Activated T-cell treated with anti-CD3 and anti-CD28 coated beads, Interleukin-2, amount 50 U/mL, for 4 hours (primary cell): ENCODE results near the gene CPED1. TPM values are rescaled to one million over a fixed set of nuclear protein-coding genes. Genes with fewer than 3 reads are reported as not detected.
"Not testable (repeated sequence)": the region's sequence is repeated elsewhere in the genome, so short reads cannot be mapped to it uniquely, and the experiment has no call there.

ENCODE experiments used
- ATAC-seq, 2 donors: fragments of 200-7000 bp; cut with Tn5 transposase; one replicate each; pipeline ENCODE4 v1.10.0; 2021
- DNase-seq: peaks from one replicate; pipeline ENCODE4 v3.0.0-alpha.2; 2020
- H3K27me3 Mint-ChIP-seq: one replicate; pipeline ENCODE4 v1.8.0; 2021; ENCODE audit warnings: low read depth, mixed read lengths
- H3K36me3 Mint-ChIP-seq: one replicate; pipeline ENCODE4 v1.8.0; 2022; ENCODE audit warnings: mixed read lengths; ENCODE audit not compliant: insufficient read depth
- H3K4me1 Mint-ChIP-seq: one replicate; pipeline ENCODE4 v1.8.0; 2021; ENCODE audit warnings: low read depth, mixed read lengths
- H3K4me3 Mint-ChIP-seq: one replicate; pipeline ENCODE4 v1.8.0; 2021; ENCODE audit warnings: mild to moderate bottlenecking, moderate library complexity, mixed read lengths
- H3K9me3 Mint-ChIP-seq: one replicate; pipeline ENCODE4 v1.8.0; 2021; ENCODE audit warnings: mixed read lengths
- total RNA-seq, 3 donors: library from RNA; stranded (reverse); gene quantifications; one replicate each; pipeline ENCODE4 v1.2.1, GENCODE V29; 2021

The CPED1 gene
- total RNA-seq, 3 donors from 2014 or later = 0.20 to 0.69 (median 0.38) TPM

DNA sequence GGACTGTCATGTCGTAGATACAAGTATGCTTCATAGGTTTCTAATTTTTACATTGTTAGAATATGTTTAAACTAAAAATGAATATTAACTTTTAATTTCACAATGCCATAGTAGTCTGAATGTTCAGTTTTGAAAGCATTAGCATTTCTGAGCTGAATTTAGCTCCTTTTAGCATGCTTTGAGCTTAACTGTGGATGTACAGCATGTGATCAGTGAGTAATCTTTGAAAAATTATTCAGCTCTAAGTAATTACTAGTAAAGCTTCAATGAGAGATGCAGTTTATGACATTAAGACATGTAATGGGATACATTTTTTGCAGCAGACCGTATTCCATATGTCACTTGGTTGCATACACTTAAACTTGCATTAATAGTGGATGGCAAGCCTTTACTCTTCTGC, 226.1 kb downstream of the CPED1 start:
- no peaks in the 10 kb centered on the region for H3K4me1 Mint-ChIP-seq

DNA sequence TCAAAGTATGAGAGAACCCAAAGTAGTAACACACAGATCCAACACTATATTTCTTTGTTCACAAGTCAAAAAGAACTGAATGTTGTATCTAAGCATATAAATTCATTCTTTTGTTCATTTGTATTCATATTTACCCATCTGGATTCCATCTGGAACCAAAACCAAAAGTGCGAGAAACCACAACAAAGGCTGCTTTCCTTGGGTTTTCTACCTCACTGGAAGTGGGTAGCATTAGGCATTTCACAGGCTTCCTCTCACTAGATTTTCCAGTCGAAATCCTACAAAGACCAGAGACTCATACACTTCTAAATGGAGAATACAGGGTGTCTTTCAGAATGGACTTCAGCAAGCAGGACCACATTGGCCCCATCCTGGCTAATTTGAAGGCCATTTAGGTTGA, 230.5 kb downstream of the CPED1 start:
- H3K4me1 Mint-ChIP-seq = no peaks in the 10 kb centered on the region
- H3K36me3 Mint-ChIP-seq = no peaks in the 10 kb centered on the region
- no peak overlapping the region for H3K4me3 Mint-ChIP-seq
- no peaks in the 10 kb centered on the region for H3K27me3 Mint-ChIP-seq
- H3K9me3 Mint-ChIP-seq = no peaks in the 10 kb centered on the region
- no peak for ATAC-seq
- no peak for DNase-seq

More for the DNA sequence above, 226.1 kb downstream of the CPED1 start:
- Mint-ChIP-seq H3K9me3 (no peaks in the 10 kb centered on the region), H3K4me3 (no peak overlapping the region), H3K27me3 (no peaks in the 10 kb centered on the region), H3K36me3 (no peaks in the 10 kb centered on the region)
- no peak for DNase-seq
- ATAC-seq = no peak

DNA sequence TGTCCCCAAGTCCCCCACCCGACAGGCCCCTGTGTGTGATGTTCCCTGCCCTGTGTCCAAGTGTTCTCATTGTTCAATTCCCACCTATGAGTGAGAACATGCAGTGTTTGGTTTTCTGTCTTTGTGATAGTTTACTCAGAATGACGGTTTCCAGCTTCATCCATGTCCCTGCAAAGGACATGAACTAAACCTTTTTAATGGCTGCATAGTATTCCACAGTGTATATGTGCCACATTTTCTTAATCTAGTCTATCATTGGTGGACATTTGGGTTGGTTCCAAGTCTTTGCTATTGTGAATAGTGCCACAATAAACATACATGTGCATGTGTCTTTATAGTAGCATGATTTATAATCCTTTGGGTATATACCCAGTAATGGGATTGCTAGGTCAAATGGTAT, 232.6 kb downstream of the CPED1 start:
- H3K27me3 Mint-ChIP-seq, ATAC-seq, H3K4me3 Mint-ChIP-seq, H3K36me3 Mint-ChIP-seq, DNase-seq, H3K9me3 Mint-ChIP-seq, H3K4me1 Mint-ChIP-seq: not testable (repeated sequence)

DNA sequence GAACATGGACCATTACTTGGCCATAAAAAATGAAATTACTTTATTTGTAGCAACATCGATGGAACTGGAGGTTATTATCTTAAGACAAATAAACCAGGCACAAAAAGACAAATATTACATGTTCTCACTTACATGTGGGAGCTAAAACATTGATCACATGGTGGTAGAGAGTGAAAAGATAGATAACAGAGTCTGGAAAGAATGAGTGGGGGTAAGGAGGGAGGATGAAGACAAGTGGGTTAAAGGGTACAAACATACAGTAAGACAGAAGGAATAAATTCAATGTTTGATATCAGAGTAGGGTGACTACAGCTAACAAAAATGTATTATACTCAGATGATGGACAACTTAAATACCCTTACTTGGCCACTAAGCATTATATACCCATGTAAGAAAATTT, 240.3 kb downstream of the CPED1 start:
- Mint-ChIP-seq H3K27me3 (peaks cover 5% of the 10 kb centered on the region), H3K36me3 (no peaks in the 10 kb centered on the region), H3K4me3 (no peak overlapping the region), H3K4me1 (no peaks in the 10 kb centered on the region), H3K9me3 (peaks cover 4% of the 10 kb centered on the region)
- ATAC-seq = no peak
- no peak for DNase-seq

DNA sequence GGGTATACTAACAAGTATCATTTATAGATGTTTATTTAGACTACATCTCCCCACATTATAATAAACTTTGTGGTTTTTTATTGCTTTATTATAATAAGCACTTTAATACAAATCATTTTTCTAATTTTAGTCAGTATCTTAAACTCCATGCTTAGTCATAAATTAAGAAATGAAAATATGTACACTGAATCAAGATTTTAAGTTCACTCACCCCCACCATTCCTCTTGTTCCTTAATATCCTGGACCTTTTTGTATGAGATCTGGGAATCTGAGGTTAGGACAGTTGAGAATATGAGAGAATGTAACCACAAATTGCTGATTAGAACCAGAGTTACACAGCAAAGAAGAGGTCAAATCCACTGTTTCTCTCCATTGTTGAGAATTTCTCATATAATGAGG, 246.7 kb downstream of the CPED1 start:
- no peak overlapping the region for H3K4me3 Mint-ChIP-seq
- no peaks in the 10 kb centered on the region for H3K4me1 Mint-ChIP-seq
- DNase-seq (no peak), ATAC-seq (no peak)
- no peaks in the 10 kb centered on the region for H3K27me3 Mint-ChIP-seq
- no peaks in the 10 kb centered on the region for H3K9me3 Mint-ChIP-seq
- H3K36me3 Mint-ChIP-seq = no peaks in the 10 kb centered on the region

DNA sequence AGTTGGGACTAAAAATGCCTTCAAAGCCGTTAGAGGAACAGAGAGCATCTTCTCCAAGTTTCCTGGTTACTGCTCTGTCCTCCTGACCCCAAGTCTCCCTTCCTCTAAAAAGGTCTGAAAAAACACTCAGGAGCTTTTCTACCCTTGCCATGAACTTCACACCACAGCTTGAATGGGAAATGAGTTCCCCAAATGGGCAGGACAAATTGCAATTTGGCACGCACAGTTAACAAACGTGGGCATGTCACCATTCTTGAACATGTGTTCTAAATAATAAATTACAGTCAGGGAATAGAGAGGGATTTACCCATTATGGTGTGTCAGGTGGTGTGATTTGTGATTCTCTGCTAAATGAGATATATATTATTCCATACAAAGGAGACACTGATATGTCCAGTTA, 249.1 kb downstream of the CPED1 start:
- Mint-ChIP-seq H3K36me3 (no peaks in the 10 kb centered on the region), H3K9me3 (no peaks in the 10 kb centered on the region), H3K4me1 (no peaks in the 10 kb centered on the region), H3K4me3 (no peak overlapping the region), H3K27me3 (no peaks in the 10 kb centered on the region)
- DNase-seq (no peak), ATAC-seq (no peak)

DNA sequence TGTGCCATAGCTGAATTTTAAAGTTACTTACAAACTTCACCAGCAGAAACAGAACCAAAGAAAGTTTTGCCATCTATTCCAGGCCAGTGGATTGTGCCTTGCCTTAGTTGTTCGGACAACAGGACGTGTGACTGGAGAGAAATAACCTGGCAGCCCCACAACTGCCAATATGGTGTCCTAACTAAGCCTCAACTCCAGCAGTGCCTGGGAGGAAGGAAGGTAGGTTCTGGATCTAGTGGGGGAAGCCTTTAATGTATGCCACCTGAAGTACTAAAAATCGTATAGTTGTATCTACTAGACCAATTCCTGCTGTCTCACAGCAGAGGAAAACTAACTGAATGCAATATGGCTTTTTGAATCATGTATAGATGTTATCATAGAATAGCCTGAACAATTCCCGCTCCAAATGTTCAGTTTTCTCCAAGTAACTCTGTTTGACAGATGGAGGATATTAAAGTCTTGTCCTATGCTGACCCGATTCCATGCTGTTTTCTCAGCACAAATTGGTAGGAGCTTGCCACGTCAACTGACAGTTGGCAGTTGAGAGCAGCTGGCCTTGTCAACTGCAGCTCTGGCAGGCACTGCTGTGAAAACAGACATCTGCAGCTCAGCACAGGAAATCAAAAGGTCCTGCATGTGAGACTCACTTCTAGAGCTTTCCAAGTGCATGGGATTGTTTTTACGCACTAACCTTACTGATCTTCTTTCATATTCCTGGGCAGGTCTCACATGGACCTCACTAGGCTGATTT, 255.8 kb downstream of the CPED1 start:
- Mint-ChIP-seq H3K36me3 (no peaks in the 10 kb centered on the region), H3K4me3 (no peak overlapping the region), H3K4me1 (no peaks in the 10 kb centered on the region), H3K27me3 (no peaks in the 10 kb centered on the region), H3K9me3 (peaks cover 14% of the 10 kb centered on the region)
- DNase-seq (no peak), ATAC-seq (no peak)

DNA sequence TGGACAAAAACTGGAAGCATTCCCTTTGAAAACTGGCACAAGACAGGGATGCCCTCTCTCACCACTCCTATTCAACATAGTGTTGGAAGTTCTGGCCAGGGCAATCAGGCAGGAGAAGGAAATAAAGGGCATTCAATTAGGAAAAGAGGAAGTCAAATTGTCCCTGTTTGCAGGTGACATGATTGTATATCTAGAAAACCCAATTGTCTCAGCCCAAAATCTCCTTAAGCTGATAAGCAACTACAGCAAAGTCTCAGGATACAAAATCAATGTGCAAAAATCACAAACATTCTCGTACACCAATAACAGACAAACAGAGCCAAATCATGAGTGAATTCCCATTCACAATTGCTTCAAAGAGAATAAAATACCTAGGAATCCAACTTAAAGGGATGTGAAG, 262.9 kb downstream of the CPED1 start:
- H3K4me3 Mint-ChIP-seq, ATAC-seq: not testable (repeated sequence)

DNA sequence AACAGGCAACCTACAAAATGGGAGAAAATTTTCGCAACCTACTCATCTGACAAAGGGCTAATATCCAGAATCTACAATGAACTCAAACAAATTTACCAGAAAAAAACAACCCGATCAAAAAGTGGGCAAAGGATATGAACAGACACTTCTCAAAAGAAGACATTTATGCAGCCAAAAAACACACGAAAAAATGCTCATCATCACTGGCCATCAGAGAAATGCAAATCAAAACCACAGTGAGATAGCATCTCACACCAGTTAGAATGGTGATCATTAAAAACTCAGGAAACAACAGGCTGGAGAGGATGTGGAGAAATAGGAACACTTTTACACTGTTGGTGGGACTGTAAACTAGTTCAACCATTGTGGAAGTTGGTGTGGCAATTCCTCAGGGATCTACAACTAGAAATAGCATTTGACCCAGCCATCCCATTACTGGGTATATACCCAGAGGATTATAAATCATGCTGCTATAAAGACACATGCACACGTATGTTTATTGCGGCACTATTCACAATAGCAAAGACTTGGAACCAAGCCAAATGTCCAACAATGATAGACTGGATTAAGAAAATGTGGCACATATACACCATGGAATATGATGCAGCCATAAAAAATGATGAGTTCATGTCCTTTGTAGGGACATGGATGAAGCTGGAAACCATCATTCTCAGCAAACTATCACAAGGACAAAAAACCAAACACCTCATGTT, 264.2 kb downstream of the CPED1 start:
- ATAC-seq, H3K4me1 Mint-ChIP-seq, H3K27me3 Mint-ChIP-seq, DNase-seq, H3K36me3 Mint-ChIP-seq, H3K4me3 Mint-ChIP-seq: not testable (repeated sequence)
- H3K9me3 Mint-ChIP-seq = peaks cover 15% of the 10 kb centered on the region

More for the DNA sequence above, 262.9 kb downstream of the CPED1 start:
- H3K27me3 Mint-ChIP-seq, H3K36me3 Mint-ChIP-seq, DNase-seq, H3K4me1 Mint-ChIP-seq: not testable (repeated sequence)
- H3K9me3 Mint-ChIP-seq = peaks cover 21% of the 10 kb centered on the region

DNA sequence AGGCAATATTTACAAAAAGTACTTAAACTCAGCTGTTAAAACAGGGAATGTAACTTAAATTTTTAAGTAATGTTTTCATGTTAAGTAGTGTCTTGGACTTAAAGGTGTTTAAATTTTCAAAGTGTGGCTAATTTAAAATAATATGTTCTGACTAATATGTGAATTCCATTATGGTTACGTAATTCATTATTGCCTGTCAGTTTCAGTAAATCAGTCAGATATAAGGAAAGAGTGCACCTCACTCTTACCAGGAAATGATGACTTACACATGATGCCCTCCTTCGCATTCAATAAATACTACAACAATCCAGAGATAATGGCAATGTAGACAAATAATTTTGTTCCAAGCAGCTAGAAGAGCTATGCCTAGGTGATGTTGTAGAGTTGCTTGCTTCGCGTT, 271.3 kb downstream of the CPED1 start:
- Mint-ChIP-seq H3K4me1 (no peaks in the 10 kb centered on the region), H3K27me3 (no peaks in the 10 kb centered on the region), H3K9me3 (peaks cover 2% of the 10 kb centered on the region), H3K36me3 (no peaks in the 10 kb centered on the region), H3K4me3 (no peak overlapping the region)
- ATAC-seq (no peak), DNase-seq (no peak)

DNA sequence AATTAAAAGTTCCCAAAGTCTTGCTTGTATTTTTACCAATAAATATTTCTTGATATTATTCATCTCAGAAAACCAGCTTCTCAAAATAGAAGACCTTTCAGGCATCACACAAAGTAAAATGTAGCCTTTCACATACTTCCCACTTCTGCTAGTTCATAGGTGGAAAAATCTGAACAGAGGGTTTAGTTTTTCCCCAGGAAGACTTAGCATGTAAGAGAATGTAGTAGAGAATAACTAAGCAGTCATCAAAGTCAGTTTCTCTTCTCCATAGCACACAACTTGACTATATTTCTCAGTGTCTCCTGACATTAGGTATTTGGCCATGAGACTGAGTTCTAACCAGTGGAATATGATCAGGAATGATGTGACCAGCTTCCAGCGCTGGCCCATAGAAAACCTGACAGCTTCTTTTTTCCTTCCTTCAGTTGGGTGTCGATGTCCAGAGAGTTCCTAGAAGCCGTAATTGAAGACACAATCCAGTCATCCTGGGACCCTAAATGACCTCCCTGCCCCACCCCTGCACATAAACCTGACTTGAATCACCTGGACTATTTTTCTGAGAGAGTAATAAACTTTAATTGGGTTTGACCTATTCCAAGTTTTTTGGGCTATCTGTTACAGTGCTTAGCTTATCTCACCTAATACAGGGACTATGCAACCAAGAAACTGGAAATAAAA, 272.8 kb downstream of the CPED1 start:
- Mint-ChIP-seq H3K36me3 (no peaks in the 10 kb centered on the region), H3K27me3 (no peaks in the 10 kb centered on the region), H3K4me1 (no peaks in the 10 kb centered on the region), H3K9me3 (no peaks in the 10 kb centered on the region), H3K4me3 (no peak overlapping the region)
- no peak for ATAC-seq
- DNase-seq = no peak

DNA sequence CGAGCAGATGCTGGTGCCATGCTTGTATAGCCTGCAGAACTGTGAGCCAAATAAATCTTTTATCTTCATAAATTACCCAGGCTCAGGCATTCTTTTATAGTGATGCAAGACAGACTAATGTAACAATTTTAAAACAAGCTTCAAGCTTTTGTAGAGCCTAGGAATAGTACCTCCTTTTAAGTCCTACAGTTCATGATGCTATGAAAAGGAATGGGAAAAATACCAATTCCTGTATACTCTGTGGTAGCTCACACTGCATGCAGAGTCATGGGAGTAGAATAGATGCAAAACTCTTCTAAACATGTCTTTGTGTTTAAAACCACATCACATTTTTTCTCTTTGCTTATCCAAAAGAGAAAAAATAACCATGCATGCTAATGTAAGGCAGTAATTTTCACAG, 273.7 kb downstream of the CPED1 start:
- H3K4me3 Mint-ChIP-seq = no peak overlapping the region
- ATAC-seq (no peak), DNase-seq (no peak)
- H3K9me3 Mint-ChIP-seq = no peaks in the 10 kb centered on the region
- no peaks in the 10 kb centered on the region for H3K36me3 Mint-ChIP-seq
- H3K27me3 Mint-ChIP-seq = no peaks in the 10 kb centered on the region
- no peaks in the 10 kb centered on the region for H3K4me1 Mint-ChIP-seq

DNA sequence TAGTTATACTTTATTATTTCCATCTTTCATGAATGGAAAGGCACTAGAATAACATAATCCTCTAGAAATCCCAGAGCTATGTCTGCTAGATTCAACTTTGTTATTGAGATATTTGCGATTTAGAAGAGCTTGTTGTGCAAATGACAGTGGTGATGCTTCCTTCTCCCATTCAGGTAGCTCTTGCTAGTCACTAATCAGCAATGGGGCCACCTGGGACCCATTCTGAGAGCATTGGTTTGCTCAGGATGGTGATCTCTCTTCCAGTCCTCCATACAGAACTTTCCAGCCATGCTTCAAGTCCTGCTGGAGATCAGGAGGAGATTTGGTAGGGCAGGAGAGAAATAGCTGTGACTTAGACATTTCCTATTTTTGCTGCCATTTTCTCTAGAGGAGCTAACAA, 274.5 kb downstream of the CPED1 start:
- ATAC-seq = no peak
- no peak overlapping the region for H3K4me3 Mint-ChIP-seq
- H3K27me3 Mint-ChIP-seq = no peaks in the 10 kb centered on the region
- DNase-seq = no peak
- H3K36me3 Mint-ChIP-seq = no peaks in the 10 kb centered on the region
- no peaks in the 10 kb centered on the region for H3K9me3 Mint-ChIP-seq
- H3K4me1 Mint-ChIP-seq = no peaks in the 10 kb centered on the region

DNA sequence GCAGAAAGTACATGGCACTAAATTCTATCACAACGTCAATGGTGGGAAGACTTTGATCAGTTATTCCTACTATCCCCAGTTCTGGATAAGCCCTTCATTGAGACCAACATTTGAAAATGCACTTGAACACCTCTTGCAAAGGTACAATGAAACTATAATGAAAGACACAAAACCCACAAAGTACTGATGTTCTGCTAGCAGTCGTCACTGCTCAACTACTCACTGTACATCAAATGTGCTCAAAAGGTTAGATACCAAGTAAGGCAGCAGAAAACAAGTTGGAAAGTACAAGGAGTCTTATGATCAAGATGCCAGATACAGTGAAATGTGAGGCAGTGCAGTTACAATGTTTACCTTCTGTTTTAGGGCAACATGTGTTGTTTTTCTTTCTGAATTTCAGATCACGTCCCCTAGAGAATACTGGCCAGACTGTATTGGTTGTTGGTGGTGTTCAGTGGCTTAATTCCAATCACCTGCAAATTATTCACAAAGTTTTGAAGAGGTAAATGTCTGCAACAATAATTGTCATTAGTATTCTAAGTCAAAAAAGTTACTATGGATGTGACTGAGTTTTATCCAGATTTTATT, 277.9 kb downstream of the CPED1 start:
- Mint-ChIP-seq H3K4me3 (no peak overlapping the region), H3K27me3 (no peaks in the 10 kb centered on the region), H3K9me3 (no peaks in the 10 kb centered on the region), H3K4me1 (no peaks in the 10 kb centered on the region), H3K36me3 (no peaks in the 10 kb centered on the region)
- DNase-seq (no peak), ATAC-seq (no peak)
